Pancreas (tissue), 10 donors: Measurements from ENCODE around the gene REPS2. TPM values are rescaled to one million over a fixed set of nuclear protein-coding genes. Genes with fewer than 3 reads are reported as not detected.

Experiments
- ATAC-seq, 4 donors: fragments of 200-7000 bp; cut with Tn5 transposase; one replicate each; pipeline versions ENCODE4 v1.8.0 to v1.9.1; 2020; ENCODE audit warnings: mild to moderate bottlenecking in 4 of 4, moderate library complexity in 4 of 4
- DNase-seq, 6 donors: peaks; one replicate each; pipeline ENCODE4 v3.0.0-alpha.2; 2020
- FAIRE-seq: peaks from 2 replicates; lab custom pipeline; 2012; peaks lifted over from hg19 to GRCh38; lab: Jason Lieb, UNC
- H3K27ac ChIP-seq, 4 donors: fragments of 200-600 bp; sonication (generic); 1 replicate in 3 of 4; 2 replicates in 1 of 4; pipeline versions ENCODE4 v1.5.0 to v1.8.0; 2020
- H3K27me3 ChIP-seq, 4 donors: fragments of 200-600 bp; one replicate each; pipeline ENCODE4 v1.8.0; 2021
- H3K36me3 ChIP-seq, 3 donors: fragments of 200-600 bp; sonication (generic) in 1 of 3; one replicate each; pipeline versions ENCODE4 v1.5.0 to v1.8.0; 2020 to 2021
- H3K4me1 ChIP-seq, 3 donors: fragments of 200-600 bp; one replicate each; pipeline ENCODE4 v1.8.0; 2021
- H3K4me3 ChIP-seq, 4 donors: fragments of 200-600 bp; sonication (generic) in 2 of 4; one replicate each; pipeline versions ENCODE4 v1.5.0 to v1.8.0; 2020 to 2021
- H3K9me3 ChIP-seq, 4 donors: fragments of 200-600 bp; one replicate each; pipeline ENCODE4 v1.8.0; 2021
- CTCF ChIP-seq, 4 donors: fragments of 200-600 bp; sonication (generic) in 3 of 4; IDR thresholded peaks; one replicate each; pipeline versions ENCODE4 v1.5.0 to v1.8.0; 2021; ENCODE audit warnings: antibody characterized with exemption in 4 of 4
- WGBS, 2 donors: extraction: QIAGEN DNeasy Blood & Tissue Kit; methylation state at CpG; one replicate each; pipeline ENCODE4 v1.1.7; 2013; 5-methylcytosine and 5-hydroxymethylcytosine counted together
- intact Hi-C, 3 donors: fragments of 100-400 bp; cut with DNase I; formaldehyde crosslinking; loops; one replicate each; pipeline versions ENCODE4 v1.11.1 to v1.14.2; 2022
- polyA plus RNA-seq, 2 donors: library from polyadenylated mRNA; stranded (reverse); fragments of 200-250 nt; gene quantifications; one replicate each; pipeline ENCODE4 v1.2.3, GENCODE V29; 2013
- total RNA-seq, 6 donors: library from RNA; stranded (reverse); fragmentation: NEBNext Ultra II Directional in 4 of 6; extraction: Animal tissue kit (Norgen Biotek cat#: 25700) in 4 of 6; gene quantifications; one replicate each; pipeline versions ENCODE4 v1.2.1 to v1.2.4, GENCODE V29; 2021 to 2023
- donor health status: healthy with polysubstance abuse.
- donor health status: DM: no; HTN: no; CAD: no; lungs with moderate emphysema.
- donor health status: DM: no; HTN: no; CAD: no.
- donor health status: control.
- donor health status: control.
- donor health status: Bipolar disorder and iron deficiency.
- donor health status: DM: yes; HTN: yes; CAD: no.
- donor health status: DM: no; HTN: no; CAD: no.
- donor health status: DM: no; HTN: no; CAD: no.
- donor health status: DM: yes; HTN: yes; CAD: no.

Gene REPS2
- total and polyA plus RNA-seq, 8 donors: 5.2 to 29.3 (median 15.3) TPM

- Histone ChIP-seq H3K4me3 (no peak overlapping the region), H3K36me3 (no peaks in the 10 kb centered on the region), H3K27me3 (peaks cover 0 to 6% (median 0%) of the 10 kb centered on the region in 4 donors), H3K9me3 (no peaks in the 10 kb centered on the region), H3K4me1 (no peaks in the 10 kb centered on the region), H3K27ac (no peak overlapping the region)
- no peak for FAIRE-seq
- intact Hi-C loops: no loop called here
- no peak for ATAC-seq
- no peak for TF ChIP-seq CTCF (IDR thresholded peaks at IDR 0.05)
- 57 to 65% methylated on average over 3 of the region's 3 CpGs for WGBS, 2 donors
- DNase-seq: no peak
Observed at GRCh38 chrX:16931855-16932575, 14.4 kb upstream of the REPS2 start.

DNA sequence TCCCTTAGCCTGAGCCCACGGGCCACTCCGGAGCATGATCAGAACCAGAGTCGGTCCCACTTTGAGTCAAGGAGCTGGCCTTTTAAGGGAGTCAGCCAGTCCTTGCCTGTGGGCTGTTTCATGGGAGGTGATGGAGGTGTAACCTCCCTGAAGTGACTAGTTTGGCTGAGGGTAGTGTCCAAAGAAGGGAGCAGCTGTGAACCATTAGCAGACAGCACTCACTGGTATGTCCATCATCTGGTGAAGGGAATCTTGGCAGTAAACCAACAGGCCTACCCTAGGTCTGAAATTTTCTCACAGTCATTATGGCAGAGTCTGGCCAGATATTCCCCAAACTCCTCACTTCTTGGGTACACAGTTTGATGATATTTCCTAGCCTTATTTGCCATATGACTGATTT is 12.3 kb upstream of the REPS2 start:
- H3K9me3 ChIP-seq: no peaks in the 10 kb centered on the region
- intact Hi-C loops: no loop called here
- no peak overlapping the region for H3K27ac ChIP-seq
- TF ChIP-seq CTCF (IDR thresholded peaks at IDR 0.05): no peak
- peaks cover 0 to 6% (median 0%) of the 10 kb centered on the region in 4 donors for H3K27me3 ChIP-seq
- no peaks in the 10 kb centered on the region for H3K36me3 ChIP-seq
- no peaks in the 10 kb centered on the region for H3K4me1 ChIP-seq
- no peak for FAIRE-seq
- no peak overlapping the region for H3K4me3 ChIP-seq
- ATAC-seq: no peak
- 75 to 88% methylated on average over 3 of the region's 3 CpGs for WGBS, 2 donors
- no peak for DNase-seq

DNA sequence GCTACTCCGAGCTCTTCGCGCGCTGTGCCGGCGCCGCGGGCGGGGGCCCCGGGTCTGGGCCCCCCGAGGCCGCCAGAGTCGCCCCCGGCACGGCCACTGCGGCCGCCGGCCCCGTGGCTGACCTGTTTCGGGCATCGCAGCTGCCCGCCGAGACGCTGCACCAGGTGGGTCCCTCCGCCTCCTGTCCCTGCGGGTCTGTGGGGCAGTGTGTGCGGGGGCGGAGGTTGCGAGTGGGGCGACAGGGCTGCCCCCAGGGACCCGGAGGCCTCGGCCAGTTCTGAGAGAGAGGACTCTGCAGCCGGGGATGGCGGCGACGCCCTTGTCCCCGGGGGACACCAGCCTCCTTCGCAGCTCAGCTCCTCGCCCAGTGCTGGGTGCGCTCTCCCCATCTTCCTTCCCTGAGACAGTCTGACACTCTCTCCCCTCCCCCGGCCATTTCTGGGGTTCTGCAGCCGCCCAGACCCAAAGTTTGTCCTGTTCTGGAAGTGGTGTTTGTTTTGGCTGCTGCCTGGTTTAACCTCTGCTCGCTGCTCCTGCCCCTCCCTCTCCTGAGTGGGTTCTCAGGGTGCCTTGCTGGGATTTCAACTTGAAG is 609 bp downstream of the REPS2 start:
- peak; percentile 24 to 81 (median 46) for DNase-seq
- ATAC-seq: peak; percentile 30 to 55 (median 46)
- WGBS, 2 donors: 0 to 30% methylated on average over 28 to 40 of the region's 43 CpGs
- no peak for TF ChIP-seq CTCF (IDR thresholded peaks at IDR 0.05)
- no peaks in the 10 kb centered on the region for H3K4me1 ChIP-seq
- no peaks in the 10 kb centered on the region for H3K9me3 ChIP-seq
- H3K27me3 ChIP-seq: no peaks in the 10 kb centered on the region
- no peak for FAIRE-seq
- intact Hi-C loops: no loop called here
- peak overlapping the region; percentile 35 to 68 (median 53) for H3K27ac ChIP-seq
- peak overlapping the region; percentile 42 to 64 (median 55) for H3K4me3 ChIP-seq
- no peaks in the 10 kb centered on the region for H3K36me3 ChIP-seq

GRCh38 chrX:16950423-16950822 is 4.0 kb downstream of the REPS2 start:
- Histone ChIP-seq H3K27ac (no peak overlapping the region), H3K4me3 (no peak overlapping the region), H3K27me3 (no peaks in the 10 kb centered on the region), H3K9me3 (no peaks in the 10 kb centered on the region), H3K4me1 (peaks cover 0 to 3% (median 0%) of the 10 kb centered on the region in 3 donors), H3K36me3 (no peaks in the 10 kb centered on the region)
- FAIRE-seq: no peak
- TF ChIP-seq CTCF (IDR thresholded peaks at IDR 0.05): no peak
- intact Hi-C loops: no loop called here
- no peak for ATAC-seq
- DNase-seq: no peak
- WGBS, 2 donors: 65 to 66% methylated on average over 4 of the region's 4 CpGs
